WTC11 (cell line): ENCODE data around the gene GZF1. TPM values are rescaled to one million over a fixed set of nuclear protein-coding genes. Genes with fewer than 3 reads are reported as not detected.

Experiments used
- ATAC-seq: fragments of 200-7000 bp; cut with Tn5 transposase; 2 replicates; pipeline ENCODE4 v1.10.0; 2021; ENCODE audit warnings: mild to moderate bottlenecking, moderate library complexity
- CTCF ChIA-PET: fragments of 300-600 bp; sonication (Branson Sonifier 250); formaldehyde crosslinking; loops from one replicate; lab custom pipeline; 2021; ENCODE audit warnings: antibody characterized with exemption; lab: Charles Lee
- POLR2A ChIA-PET: fragments of 350-600 bp; sonication (Branson Sonifier 250); formaldehyde crosslinking; loops from one replicate; lab custom pipeline; 2021; ENCODE audit warnings: antibody characterized with exemption; lab: Charles Lee
- DNase-seq: peaks from one replicate; pipeline ENCODE4 v3.0.0; 2021; ENCODE audit warnings: low spot score
- H3K27ac Mint-ChIP-seq: 2 replicates; pipeline ENCODE4 v1.8.0; 2021; ENCODE audit warnings: mixed read lengths
- H3K27me3 Mint-ChIP-seq: 2 replicates; pipeline ENCODE4 v1.8.0; 2021; ENCODE audit warnings: low read depth, mild to moderate bottlenecking, moderate library complexity, mixed read lengths
- H3K36me3 Mint-ChIP-seq: 2 replicates; pipeline ENCODE4 v1.8.0; 2021; ENCODE audit warnings: mixed read lengths
- H3K4me1 Mint-ChIP-seq: 2 replicates; pipeline ENCODE4 v1.8.0; 2022; ENCODE audit warnings: mixed read lengths
- H3K4me3 Mint-ChIP-seq: 2 replicates; pipeline ENCODE4 v1.8.0; 2021; ENCODE audit warnings: mild to moderate bottlenecking, moderate library complexity, mixed read lengths
- H3K9me3 Mint-ChIP-seq: 2 replicates; pipeline ENCODE4 v1.8.0; 2021; ENCODE audit warnings: mixed read lengths
- ATF3 ChIP-seq: sonication (generic); formaldehyde crosslinking; conservative IDR thresholded peaks from 2 replicates; pipeline ENCODE4 v1.8.1; 2022; ENCODE audit warnings: mild to moderate bottlenecking, missing genetic modification reagents
- CTCF ChIP-seq: fragments of 200-600 bp; IDR thresholded peaks from 2 replicates; pipeline ENCODE4 v1.8.0; 2022; ENCODE audit warnings: antibody characterized with exemption
- EMX1 ChIP-seq: fragments of 250-450 bp; sonication (Bioruptor Pico); IDR thresholded peaks from 2 replicates; pipeline ENCODE4 v1.8.0; 2021; ENCODE audit warnings: mild to moderate bottlenecking
- ERG ChIP-seq: fragments of 250-450 bp; sonication (Bioruptor Pico); IDR thresholded peaks from 2 replicates; pipeline ENCODE4 v1.8.0; 2021; ENCODE audit warnings: mild to moderate bottlenecking
- ESRRA ChIP-seq: sonication (generic); formaldehyde crosslinking; IDR thresholded peaks from 2 replicates; pipeline ENCODE4 v1.8.1; 2022; ENCODE audit warnings: mild to moderate bottlenecking, missing genetic modification reagents, borderline replicate concordance
- FOXK1 ChIP-seq: sonication (generic); formaldehyde crosslinking; IDR thresholded peaks from 2 replicates; pipeline ENCODE4 v1.8.0; 2022; ENCODE audit warnings: mild to moderate bottlenecking, moderate library complexity, missing genetic modification reagents
- FOXP4 ChIP-seq: sonication (generic); formaldehyde crosslinking; IDR thresholded peaks from 2 replicates; pipeline ENCODE4 v1.8.0; 2022; ENCODE audit warnings: mild to moderate bottlenecking, missing genetic modification reagents
- HMGA2 ChIP-seq: fragments of 250-450 bp; sonication (Bioruptor Pico); IDR thresholded peaks from 2 replicates; pipeline ENCODE4 v1.4.0; 2021; ENCODE audit warnings: mild to moderate bottlenecking, moderate library complexity
- MAX ChIP-seq: sonication (generic); formaldehyde crosslinking; IDR thresholded peaks from 2 replicates; pipeline ENCODE4 v1.8.0; 2022; ENCODE audit warnings: mild to moderate bottlenecking, missing genetic modification reagents
- MXD4 ChIP-seq: fragments of 250-450 bp; sonication (Bioruptor Pico); IDR thresholded peaks from 2 replicates; pipeline ENCODE4 v1.8.0; 2021; ENCODE audit warnings: mild to moderate bottlenecking, moderate library complexity, borderline replicate concordance
- NFE2L1 ChIP-seq: sonication (generic); formaldehyde crosslinking; IDR thresholded peaks from 2 replicates; pipeline ENCODE4 v1.8.1; 2023; ENCODE audit warnings: missing genetic modification reagents
- RELA ChIP-seq: sonication (generic); formaldehyde crosslinking; IDR thresholded peaks from 2 replicates; pipeline ENCODE4 v1.8.1; 2022; ENCODE audit warnings: missing genetic modification reagents, mild to moderate bottlenecking, borderline replicate concordance
- RORB ChIP-seq: fragments of 250-450 bp; sonication (Bioruptor Pico); IDR thresholded peaks from 2 replicates; pipeline ENCODE4 v1.9.0; 2021; ENCODE audit warnings: mild to moderate bottlenecking
- SMAD3 ChIP-seq: sonication (generic); formaldehyde crosslinking; IDR thresholded peaks from 2 replicates; pipeline ENCODE4 v1.8.0; 2022; ENCODE audit warnings: missing genetic modification reagents, mild to moderate bottlenecking, borderline replicate concordance
- SMAD4 ChIP-seq: sonication (generic); formaldehyde crosslinking; IDR thresholded peaks from 2 replicates; pipeline ENCODE4 v1.8.0; 2022; ENCODE audit warnings: mild to moderate bottlenecking, missing genetic modification reagents
- SOX15 ChIP-seq: fragments of 250-450 bp; sonication (Bioruptor Pico); IDR thresholded peaks from 2 replicates; pipeline ENCODE4 v1.9.0; 2021; ENCODE audit warnings: mild to moderate bottlenecking
- TCF7 ChIP-seq: sonication (generic); formaldehyde crosslinking; IDR thresholded peaks from 2 replicates; pipeline ENCODE4 v1.8.0; 2022; ENCODE audit warnings: mild to moderate bottlenecking, low read depth, missing genetic modification reagents, moderate library complexity
- ZNF121 ChIP-seq: sonication (generic); formaldehyde crosslinking; IDR thresholded peaks from 2 replicates; pipeline ENCODE4 v1.8.0; 2023; ENCODE audit warnings: missing genetic modification reagents
- ZNF219 ChIP-seq: sonication (generic); formaldehyde crosslinking; IDR thresholded peaks from 2 replicates; pipeline ENCODE4 v1.8.0; 2023; ENCODE audit warnings: missing genetic modification reagents, mild to moderate bottlenecking, borderline replicate concordance
- ZNF232 ChIP-seq: sonication (generic); formaldehyde crosslinking; IDR thresholded peaks from 2 replicates; pipeline ENCODE4 v1.8.0; 2022; ENCODE audit warnings: mild to moderate bottlenecking, missing genetic modification reagents
- ZNF281 ChIP-seq: sonication (generic); formaldehyde crosslinking; IDR thresholded peaks from 2 replicates; pipeline ENCODE4 v1.8.0; 2023; ENCODE audit warnings: mild to moderate bottlenecking, missing genetic modification reagents
- ZNF423 ChIP-seq: fragments of 250-450 bp; sonication (Bioruptor Pico); IDR thresholded peaks from 2 replicates; pipeline ENCODE4 v2.1.2; 2022; ENCODE audit warnings: mild to moderate bottlenecking, moderate library complexity
- total RNA-seq: library from RNA; stranded (reverse); gene quantifications from 3 replicates; pipeline ENCODE4 v1.2.3, GENCODE V29; 2021

Gene GZF1
- total RNA-seq, 1 experiment from 2014 or later: 9.5 TPM

- POLR2A ChIA-PET: interaction anchor here (0.7 kb wide), 1 partner anchor 1358 kb away, joined by 5 read pairs; no protein-coding TSS in a partner anchor
- CTCF ChIA-PET: interaction anchor here (1.6 kb wide), 1 partner anchor 9 kb away, joined by 3 read pairs; no protein-coding TSS in a partner anchor
- H3K27me3 Mint-ChIP-seq: no peaks in the 10 kb centered on the region
- no peak overlapping the region for H3K27ac Mint-ChIP-seq
- H3K4me3 Mint-ChIP-seq: no peak overlapping the region
- H3K4me1 Mint-ChIP-seq: peaks cover 10% of the 10 kb centered on the region
- TF ChIP-seq CTCF (no peak), ZNF121 (CRISPR knock-in tag) (no peak), ESRRA (CRISPR knock-in tag) (no peak), ZNF219 (CRISPR knock-in tag) (no peak), ZNF423 (no peak), ATF3 (no peak), ZNF232 (no peak), MAX (CRISPR knock-in tag) (no peak)
- DNase-seq (no peak), ATAC-seq (no peak)
- H3K9me3 Mint-ChIP-seq: peaks cover 4% of the 10 kb centered on the region
- H3K36me3 Mint-ChIP-seq: no peaks in the 10 kb centered on the region
Observed at GRCh38 chr20:23335521-23335920, 26.5 kb upstream of the GZF1 start.

GRCh38 chr20:23336476-23336875 lies 25.5 kb upstream of the GZF1 start:
- Mint-ChIP-seq H3K36me3 (no peaks in the 10 kb centered on the region), H3K4me3 (no peak overlapping the region), H3K27ac (no peak overlapping the region), H3K27me3 (no peaks in the 10 kb centered on the region), H3K4me1 (peaks cover 13% of the 10 kb centered on the region), H3K9me3 (no peaks in the 10 kb centered on the region)
- ChIA-PET CTCF (interaction anchor here (0.7 to 1.6 kb wide), 3 partner anchors 10 to 285 kb away, joined by 3 read pairs; no protein-coding TSS in a partner anchor), POLR2A (no interaction called here)
- TF ChIP-seq EMX1: no peak
- TF ChIP-seq RORB (CRISPR knock-in tag): no peak
- no peak for TF ChIP-seq SMAD3 (CRISPR knock-in tag)
- TF ChIP-seq SMAD4 (CRISPR knock-in tag): no peak
- no peak for TF ChIP-seq RELA (CRISPR knock-in tag)
- no peak for TF ChIP-seq NFE2L1
- no peak for TF ChIP-seq FOXP4 (CRISPR knock-in tag)
- no peak for TF ChIP-seq ERG
- ATAC-seq: no peak
- no peak for DNase-seq

- Mint-ChIP-seq H3K36me3 (no peaks in the 10 kb centered on the region), H3K4me1 (peaks cover 13% of the 10 kb centered on the region), H3K27me3 (no peaks in the 10 kb centered on the region; the same call in 1 of the 2 replicates), H3K4me3 (no peak overlapping the region), H3K27ac (no peak overlapping the region), H3K9me3 (no peaks in the 10 kb centered on the region)
- POLR2A ChIA-PET: no interaction called here
- no peak for DNase-seq
- CTCF ChIA-PET: interaction anchor here (0.7 to 1.6 kb wide), 4 partner anchors 11 to 102 kb away, joined by 3 to 4 read pairs (median 3); no protein-coding TSS in a partner anchor
- no peak for ATAC-seq
- TF ChIP-seq ATF3 (no peak), SOX15 (CRISPR knock-in tag) (no peak), HMGA2 (CRISPR knock-in tag) (no peak), FOXK1 (no peak), TCF7 (CRISPR knock-in tag) (no peak), MXD4 (CRISPR knock-in tag) (no peak), FOXP4 (CRISPR knock-in tag) (no peak), ZNF281 (CRISPR knock-in tag) (no peak)
Observed at GRCh38 chr20:23337312-23337711, 24.7 kb upstream of the GZF1 start.
